ENCODE data around the gene CDH8. TPM values are rescaled to one million over a fixed set of nuclear protein-coding genes. Genes with fewer than 3 reads are reported as not detected.

CDH8 gene, protein sequence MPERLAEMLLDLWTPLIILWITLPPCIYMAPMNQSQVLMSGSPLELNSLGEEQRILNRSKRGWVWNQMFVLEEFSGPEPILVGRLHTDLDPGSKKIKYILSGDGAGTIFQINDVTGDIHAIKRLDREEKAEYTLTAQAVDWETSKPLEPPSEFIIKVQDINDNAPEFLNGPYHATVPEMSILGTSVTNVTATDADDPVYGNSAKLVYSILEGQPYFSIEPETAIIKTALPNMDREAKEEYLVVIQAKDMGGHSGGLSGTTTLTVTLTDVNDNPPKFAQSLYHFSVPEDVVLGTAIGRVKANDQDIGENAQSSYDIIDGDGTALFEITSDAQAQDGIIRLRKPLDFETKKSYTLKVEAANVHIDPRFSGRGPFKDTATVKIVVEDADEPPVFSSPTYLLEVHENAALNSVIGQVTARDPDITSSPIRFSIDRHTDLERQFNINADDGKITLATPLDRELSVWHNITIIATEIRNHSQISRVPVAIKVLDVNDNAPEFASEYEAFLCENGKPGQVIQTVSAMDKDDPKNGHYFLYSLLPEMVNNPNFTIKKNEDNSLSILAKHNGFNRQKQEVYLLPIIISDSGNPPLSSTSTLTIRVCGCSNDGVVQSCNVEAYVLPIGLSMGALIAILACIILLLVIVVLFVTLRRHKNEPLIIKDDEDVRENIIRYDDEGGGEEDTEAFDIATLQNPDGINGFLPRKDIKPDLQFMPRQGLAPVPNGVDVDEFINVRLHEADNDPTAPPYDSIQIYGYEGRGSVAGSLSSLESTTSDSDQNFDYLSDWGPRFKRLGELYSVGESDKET
- 0.48 TPM for total RNA-seq

DNA sequence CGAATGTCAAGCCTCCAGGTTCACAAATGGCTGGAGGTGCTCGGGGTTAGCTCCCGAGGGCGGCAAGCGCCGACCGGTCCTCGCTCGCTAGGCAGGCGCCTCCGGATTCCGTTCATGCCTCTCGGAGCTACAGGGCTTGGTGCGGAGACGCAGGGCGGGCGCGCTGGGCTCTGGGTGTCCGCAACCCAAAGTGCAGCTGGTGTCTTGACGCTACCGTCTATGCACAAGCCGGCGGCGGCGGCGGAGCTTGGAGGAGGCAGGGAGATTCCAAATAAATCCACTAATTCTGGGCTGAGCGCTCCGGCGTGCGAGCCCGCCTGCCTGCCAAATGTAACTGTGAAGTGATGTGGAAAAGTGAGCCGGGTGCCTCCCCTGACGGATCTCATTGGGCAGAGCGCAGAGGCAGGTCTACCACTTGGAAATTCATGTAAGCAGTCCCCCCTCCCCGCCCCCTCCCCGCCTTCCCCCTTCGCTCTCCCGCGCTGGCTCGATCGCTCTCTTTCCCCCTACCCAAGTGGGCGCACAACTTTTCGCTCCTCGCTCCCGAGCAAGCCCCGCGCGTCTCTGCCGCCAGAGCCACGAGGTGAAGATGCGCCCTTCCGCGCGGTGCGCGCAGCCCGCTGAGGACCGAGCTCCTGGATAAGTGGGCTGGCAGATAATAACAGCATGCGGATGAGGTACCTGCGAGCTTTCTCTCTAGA lies at the start of gene CDH8:
Gene CDH8, minus strand, starts transcription at position 338 of the 701 bp plus-strand sequence. CDS start 15,035 bp downstream, outside the sequence.
- no peak for ATAC-seq

DNA sequence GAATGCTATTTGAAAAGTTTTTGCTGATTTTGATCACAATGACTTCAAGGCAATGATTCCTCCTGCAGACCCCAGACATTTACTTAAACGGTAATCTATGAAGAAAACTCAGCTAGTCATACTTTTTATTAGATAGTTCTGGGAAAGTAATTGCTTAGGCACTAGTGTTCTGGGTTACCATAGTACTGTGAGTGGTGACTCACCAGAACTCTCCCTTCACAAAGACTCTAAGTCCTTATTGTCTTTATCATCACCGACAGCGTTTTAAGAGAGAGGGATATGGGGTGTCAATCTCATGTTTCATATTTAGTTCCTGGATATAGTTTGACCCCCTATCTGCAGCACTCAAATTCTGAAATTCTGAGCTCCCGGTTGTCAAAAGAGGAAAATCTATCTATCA lies 43.0 kb upstream of the CDH8 start:
- no peak for ATAC-seq

DNA sequence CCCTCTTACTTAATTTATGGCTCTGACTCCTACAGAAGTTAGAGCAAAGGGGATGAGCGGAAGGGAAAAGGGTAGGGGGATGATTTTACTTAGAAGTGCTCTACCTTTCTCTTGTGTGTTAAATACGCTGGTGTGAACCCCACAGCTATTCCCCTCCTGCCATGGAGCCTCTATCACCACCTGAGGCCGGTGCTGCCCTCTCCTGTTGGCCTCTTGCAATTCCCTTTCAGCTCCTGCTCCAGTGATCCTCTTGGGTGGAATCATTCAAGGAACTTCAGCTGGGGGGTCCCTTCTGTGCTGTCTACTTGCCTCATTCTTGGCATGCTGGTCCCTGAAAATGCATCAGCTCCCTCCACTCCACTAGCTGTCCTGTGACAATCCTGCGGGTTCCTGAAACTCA lies 41.8 kb upstream of the CDH8 start:
- no peak for ATAC-seq

DNA sequence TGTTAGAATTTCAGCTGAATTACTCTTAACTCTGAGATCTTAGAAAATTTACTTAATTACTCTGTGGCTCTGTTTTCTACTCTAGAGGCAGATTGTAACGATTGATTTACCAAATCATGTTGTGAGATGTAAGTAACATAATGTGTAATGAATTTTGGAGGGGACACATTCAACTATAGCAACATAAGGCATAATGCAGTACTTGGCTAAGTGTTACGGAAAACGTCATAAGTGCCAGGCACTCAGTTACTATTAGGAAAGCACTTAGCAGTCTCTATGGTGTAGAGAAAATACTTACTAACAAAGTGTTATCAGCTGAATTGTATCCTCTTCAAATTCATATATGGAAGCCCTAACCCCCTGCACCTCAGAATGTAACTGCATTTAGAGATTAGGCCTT lies 40.6 kb upstream of the CDH8 start:
- ATAC-seq: no peak

DNA sequence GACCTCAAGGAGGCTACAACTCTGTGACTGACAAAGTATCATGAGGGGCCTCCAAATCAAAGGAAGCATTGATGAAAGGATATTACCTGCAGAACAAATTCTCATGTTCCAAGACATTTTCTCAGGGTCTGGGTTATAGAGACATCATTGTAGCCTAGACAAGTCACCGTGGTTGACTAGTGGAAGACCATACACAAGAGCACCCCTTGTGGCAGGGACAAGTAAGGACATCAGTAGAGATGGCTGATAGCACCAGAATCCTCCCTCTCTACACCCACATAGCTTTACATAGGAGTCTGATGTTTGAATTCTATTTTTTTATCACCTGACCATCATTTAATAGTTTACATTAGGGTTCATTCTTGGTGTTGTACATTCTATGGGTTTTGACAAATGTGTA lies 32.5 kb upstream of the CDH8 start:
- ATAC-seq: no peak

DNA sequence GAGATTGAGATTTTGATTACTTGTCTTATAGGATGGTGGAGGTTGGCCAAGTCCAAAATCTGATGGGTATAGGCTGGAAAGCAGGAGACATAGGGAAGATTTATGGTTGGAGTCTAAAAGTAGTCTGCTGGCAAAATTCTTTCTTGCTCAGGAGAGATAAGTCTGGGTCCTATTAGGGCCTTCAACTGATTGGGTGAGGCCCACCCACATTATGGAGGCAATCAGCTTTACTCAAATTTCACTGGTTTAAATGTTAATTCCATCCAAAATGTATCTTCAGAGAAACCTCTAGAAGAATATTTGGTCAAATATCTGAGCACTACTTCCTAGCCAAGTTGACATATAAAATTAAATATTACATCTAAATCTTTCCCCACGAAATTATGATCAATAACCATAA lies 31.7 kb upstream of the CDH8 start:
- no peak for ATAC-seq

DNA sequence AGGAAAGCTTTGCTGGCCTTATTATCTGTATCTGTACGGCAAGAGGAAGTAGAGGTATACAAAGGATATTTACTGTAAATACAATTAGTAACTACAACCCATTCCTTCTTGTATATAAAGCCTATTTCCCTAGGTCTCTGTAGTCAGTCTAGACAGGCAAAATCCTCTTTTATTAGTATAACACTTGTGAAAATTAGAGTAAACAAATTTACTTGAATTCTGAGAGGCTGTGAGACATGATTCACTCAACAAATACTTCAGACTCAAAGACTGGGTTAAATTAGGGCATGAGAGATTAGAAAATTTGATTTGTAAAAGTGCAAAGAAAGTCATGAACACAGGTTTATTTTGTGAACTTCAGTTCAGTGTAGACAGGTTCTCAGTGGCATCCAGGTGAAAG lies 30.9 kb upstream of the CDH8 start:
- ATAC-seq: no peak

DNA sequence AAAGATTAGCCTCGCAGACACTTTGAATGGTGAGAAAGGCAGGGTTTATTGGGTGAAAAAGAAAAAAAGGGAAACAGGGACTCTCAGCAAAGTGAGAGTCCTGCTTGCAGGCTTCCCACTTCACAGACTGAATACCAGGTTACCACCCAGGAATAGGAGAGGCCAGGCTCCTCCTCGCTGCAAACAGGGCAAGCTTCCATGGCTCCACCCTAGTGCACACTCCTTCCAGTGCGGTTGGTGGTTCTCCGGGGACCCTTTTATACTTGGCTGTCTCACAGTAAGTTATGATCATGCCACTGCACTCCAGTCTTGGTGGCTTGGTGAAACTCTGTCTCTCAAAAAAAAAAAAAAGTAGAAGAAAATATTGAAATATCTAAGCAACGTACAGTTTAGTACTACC lies 30.5 kb upstream of the CDH8 start:
- ATAC-seq: no peak

DNA sequence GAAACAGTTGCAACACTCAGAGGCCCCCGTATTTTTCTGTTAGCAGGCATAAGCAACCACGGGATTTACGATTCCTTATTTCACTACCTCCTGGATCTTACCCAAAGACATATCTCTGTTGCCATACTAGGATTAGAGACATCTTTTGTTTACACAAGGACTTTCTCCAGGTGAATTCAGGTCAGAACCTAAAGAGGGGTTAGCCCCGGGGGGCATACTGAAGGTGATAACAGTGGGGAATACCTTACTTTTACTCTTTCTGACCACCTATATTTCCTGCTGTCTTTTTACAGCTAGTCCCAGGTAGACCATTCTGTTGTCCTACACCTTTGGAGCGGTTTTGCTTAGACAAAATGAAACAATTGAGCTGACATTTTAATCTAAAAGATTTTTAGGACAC lies 27.9 kb upstream of the CDH8 start:
- no peak for ATAC-seq

DNA sequence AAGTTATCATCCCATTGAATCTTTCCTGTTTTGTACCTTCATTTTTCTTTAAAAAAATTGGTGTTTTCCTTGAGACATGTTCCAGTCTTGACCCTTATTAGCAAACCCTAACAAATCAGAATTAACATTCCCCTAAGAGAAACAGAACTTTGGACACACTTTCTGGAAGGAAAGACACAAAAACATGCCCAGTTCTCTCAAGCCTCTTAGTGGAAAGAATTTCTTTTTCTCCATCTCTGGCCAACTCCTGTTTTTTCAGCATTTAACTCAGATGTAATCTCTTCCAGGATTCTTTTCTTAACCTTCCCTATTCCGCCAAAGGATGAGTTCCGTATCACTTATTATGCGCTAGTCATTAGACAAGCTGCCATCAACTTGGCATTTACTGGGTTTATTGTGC lies 23.9 kb upstream of the CDH8 start:
- no peak for ATAC-seq

DNA sequence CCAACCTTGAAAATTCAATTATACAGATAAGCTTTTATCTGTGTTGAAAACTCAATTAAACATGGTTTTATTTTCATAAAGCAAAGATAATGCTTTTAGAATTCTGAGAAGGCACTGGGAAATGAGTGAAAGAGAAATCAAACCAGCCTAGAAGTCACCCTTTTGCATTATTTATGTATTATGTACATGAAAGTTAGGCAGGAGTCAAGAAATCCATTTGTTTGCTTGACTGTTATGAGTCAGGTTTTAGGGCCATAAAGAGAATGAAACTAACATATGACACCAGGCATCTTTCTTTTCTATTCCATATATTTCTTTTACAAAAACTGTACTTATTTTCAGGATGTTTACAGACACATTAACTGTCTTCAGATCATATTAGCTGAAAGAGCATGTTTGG lies 23.3 kb upstream of the CDH8 start:
- ATAC-seq: no peak

DNA sequence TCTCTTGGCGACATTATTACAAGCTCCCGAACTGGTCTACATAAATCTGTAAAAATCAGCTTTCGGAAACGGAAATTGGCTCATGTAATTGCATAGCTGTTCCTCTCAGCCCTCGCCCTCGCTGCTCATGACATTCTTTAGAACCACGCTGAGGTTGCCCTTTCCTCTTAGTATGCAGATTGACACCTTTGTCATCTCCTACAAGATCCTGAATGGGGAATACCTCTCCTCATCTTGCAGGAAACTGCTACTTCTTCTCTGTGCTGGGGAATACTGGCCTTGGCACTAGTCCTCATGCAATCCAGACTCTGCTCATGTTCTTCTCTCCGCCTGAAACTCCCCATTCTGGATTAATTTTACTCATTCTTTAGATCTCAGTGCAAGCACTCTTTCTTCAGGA lies 22.2 kb upstream of the CDH8 start:
- ATAC-seq: no peak

DNA sequence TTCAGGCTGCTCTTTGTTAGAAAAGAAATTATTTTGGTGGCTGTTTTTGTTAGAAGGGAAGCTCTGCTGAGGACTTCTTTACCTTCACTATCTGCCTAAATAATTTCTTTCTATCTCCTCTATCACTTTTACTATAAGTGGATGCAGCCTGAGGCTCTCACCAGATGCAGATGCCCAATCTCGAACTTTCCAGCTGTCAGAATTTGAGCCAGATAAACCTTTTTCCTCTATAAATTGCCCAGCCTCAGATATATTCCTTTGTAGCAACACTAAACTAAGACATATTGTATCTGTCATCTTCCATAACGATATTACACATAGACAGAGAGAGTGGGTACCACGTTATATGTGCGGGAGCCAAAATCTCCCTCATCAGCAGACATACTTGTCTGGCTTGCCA lies 15.7 kb upstream of the CDH8 start:
- ATAC-seq: no peak

DNA sequence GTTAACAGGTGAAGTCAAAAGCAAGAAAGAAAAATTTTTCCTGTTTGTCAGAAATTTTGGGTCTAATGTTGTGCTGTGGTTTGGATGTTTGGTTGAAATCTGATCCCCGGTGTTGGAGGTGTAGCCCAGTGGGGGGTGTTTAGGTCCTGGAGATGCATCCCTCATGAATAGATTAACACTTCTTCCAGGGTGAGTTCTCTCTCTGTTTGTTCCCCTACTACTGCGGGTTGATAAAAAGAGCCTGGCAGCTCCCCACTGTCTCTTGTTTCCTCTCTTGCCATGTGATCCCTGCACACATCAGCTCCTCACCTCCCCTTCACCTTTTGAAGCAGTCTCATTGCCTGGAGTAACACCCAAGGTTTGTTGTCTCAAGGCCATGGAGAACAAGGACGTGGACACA lies 14.6 kb upstream of the CDH8 start:
- no peak for ATAC-seq

DNA sequence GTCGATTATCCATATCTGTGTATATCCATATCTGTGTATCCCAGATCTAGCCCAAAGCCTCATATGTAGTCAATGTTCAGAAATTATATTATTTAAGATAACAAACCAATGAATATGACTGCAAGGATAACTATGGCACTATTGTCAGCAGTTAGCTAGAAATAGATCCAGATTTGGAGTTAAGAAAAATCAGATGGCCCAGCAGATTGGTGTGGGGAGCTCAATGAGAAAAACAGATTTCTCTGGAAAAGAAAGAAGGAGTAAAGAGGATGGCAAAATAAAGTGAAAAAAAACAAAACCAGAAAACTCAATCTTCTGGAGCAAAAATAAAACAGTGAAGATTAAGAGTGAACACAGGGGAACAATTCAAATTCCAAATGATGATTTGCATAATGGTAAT lies 10.6 kb upstream of the CDH8 start:
- ATAC-seq: no peak

DNA sequence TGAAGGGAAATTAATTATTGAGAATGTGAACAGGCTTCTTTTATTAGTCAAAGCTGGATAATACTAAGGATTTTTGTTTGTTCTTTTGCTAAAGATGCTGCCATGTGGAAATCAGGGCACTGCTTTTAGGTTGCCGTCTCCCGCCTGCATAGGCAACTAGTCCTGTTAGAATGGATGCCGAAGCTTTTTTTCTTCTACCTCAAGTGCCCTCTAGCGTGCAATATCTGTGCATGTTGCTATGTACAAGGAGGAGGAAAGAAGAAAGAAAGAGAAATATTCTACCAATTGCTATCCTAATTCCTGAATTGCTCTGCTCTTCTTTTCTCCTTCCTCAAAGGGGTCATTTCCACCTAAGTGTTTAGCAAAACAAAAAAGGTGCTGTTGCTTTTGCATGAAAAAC lies 5.2 kb upstream of the CDH8 start:
- peak; percentile 35 for ATAC-seq

DNA sequence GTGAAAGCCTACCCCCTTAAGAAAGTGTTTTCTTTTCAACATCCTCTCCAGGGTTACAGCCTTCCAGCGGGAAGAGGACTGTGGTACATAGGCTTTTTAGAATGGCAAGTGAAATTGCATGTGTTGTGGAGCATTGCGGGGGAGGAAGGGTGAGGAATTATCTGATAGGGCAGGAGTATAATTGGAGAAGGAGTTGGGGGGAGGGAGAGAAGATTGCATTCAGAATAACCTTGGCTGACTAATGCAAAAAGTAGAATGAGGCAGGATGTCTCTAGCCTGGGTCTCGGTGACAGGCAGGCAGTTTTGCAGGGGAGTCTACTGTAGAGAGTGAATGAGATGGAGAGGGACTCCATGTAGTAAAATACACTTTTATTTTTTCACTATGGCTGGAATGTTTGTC lies 2.4 kb upstream of the CDH8 start:
- ATAC-seq: no peak

DNA sequence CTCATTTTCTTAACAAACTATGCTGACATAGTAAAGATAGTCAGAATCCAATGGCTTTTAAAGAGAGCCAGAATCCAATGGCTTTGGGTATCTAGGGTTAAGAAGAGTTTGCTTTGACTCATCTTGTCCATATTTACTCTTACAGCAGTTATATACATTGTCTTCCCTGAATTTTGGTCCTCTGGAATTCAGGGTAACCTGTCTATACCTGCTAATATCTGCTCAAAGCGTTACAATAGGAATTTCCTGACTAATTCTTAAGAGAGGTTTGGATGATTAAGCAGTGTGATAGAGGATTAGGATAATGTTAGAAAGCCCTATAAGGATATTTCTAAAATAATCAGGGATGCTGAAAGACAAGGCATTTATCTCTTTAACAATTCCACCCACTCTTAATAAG lies 2.0 kb upstream of the CDH8 start:
- ATAC-seq: no peak

DNA sequence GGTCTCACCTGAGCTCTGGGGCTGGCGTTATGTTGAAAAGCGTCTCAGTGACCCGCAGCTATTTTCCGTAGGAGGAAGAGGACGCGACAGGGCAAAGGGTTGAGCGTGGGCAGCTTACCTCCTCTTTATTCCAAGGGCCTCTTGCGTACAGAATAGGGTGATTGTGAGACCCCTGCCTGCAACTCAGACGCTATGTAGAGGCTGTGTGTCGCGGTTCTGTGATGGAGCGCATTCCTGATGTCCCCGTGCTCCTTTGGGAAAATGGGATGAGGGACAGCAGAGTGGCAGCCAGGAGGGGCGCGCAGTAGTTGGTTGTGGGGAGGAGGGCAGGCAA lies 531 bp upstream of the CDH8 start:
- no peak for ATAC-seq

DNA sequence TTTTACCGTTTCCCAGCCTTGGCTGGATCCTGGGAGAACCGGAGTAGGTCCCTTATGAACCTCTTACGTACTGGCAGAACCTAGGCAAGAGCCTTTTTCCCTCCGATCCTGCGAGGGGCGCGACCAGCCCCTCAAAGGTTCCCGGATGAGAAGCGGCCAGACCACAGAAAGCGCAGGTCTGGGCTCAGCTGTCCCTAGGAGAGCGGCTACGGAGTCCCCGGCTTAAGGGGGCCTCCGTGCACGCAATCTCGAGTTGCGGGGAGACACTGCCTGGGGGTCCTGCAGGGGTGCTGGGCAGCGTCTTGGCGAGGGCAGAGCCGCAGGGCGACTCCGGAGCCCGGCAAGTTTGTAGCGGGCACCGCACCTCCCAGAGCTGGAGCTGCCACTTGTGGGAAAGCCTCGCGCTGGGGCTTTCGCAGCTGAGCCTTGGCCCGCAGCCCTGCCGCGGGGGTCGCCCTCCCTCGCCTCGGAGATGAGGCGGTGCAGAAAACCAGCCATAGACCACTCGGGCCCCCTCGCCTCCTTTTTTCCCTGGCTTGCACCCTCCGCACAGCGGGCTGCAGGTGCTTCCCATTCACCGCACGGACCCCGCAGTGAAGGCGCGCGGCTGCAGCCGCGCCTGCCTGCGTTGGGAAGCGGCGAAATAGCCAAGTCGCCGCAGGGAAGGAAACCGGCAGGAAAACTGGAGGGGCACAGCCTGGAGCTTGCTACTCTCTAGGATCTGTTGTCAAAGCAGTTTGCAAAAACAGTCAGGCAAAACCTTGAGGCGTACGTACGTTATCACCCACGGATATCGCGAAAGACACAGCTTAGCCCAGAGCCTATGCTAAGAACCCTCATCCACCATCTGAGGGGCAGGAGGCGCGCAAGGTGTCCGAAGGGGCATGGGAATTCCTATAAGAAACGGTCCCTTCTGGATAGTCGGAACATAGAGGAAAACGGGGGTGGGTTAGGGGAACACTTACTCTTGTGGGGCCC lies 834 bp downstream of the CDH8 start:
- ATAC-seq: peak; percentile 15

DNA sequence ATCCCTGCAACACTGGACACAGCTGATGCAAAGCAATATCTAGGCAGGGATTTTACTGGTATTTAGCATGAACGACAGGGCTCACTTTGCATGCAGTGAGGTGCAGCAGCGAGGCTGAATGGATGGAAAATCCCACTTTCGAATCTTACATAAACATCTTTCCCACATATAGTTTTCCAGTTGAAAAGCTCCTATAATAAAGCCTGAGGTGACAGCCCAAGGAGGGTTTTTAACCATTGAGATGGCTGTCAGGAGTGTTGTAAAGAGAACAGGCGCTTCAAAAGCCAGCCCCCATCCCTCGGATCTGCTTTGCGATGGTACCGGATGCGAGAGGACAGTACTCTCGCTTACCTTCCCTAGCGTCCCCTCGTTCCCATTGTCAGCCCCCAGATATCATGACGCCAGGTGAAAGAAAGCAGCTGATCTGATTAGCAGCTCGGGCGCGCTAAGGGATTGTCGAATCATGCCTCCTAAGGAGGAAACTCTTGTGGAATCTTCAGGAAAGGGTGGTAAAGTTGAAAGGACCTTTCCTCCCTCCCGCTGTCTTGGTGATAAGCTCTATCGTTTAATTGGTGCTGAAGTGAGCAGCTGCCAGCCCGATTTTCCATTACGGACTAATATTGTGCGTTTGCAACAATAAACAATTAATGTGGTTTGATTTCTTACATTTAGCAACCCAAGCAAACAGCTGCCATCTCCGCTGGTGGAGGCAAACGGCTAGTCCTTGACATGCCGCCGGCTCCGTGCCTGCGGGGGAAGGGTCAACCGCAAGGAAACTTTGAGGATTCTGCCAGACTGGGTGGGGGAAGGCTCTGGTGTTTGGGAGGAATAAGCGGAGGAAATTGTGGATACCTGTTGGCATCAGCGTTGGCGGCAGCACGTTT lies 1.8 kb downstream of the CDH8 start:
- ATAC-seq: no peak

All from esophagus mucosa (tissue), 1 donor.